Naive thymus-derived CD4-positive, alpha-beta T cell (primary cell): ENCODE data around the gene ARL5A. TPM values are rescaled to one million over a fixed set of nuclear protein-coding genes. Genes with fewer than 3 reads are reported as not detected.

Source experiments
- ATAC-seq: fragments of 150-1000 bp; cut with Tn5 transposase; 2 replicates; pipeline ENCODE4 v1.10.0; 2021; ENCODE audit warnings: mild to moderate bottlenecking, moderate library complexity
- CTCF ChIA-PET: fragments of 350-600 bp; sonication (Branson Sonifier 250); formaldehyde crosslinking; loops from one replicate; lab custom pipeline; 2021; ENCODE audit warnings: antibody characterized with exemption; lab: Charles Lee
- POLR2A ChIA-PET: fragments of 350-600 bp; sonication (Branson Sonifier 250); formaldehyde crosslinking; loops from one replicate; lab custom pipeline; 2021; ENCODE audit warnings: antibody characterized with exemption, inconsistent platforms; lab: Charles Lee
- DNase-seq, 9 donors: peaks; one replicate each; pipeline versions ENCODE4 v3.0.0 to v3.0.0-alpha.2; 2020 to 2022; ENCODE audit warnings: mixed read lengths in 1 of 9
- H3K27ac ChIP-seq: one replicate; pipeline ENCODE4 v1.7.0; 2013; ENCODE audit warnings: mild to moderate bottlenecking, low read depth, low read length, moderate library complexity
- H3K27me3 ChIP-seq, 2 donors: one replicate each; pipeline ENCODE4 v1.7.0; 2013; ENCODE audit warnings: low read length in 2 of 2, mild to moderate bottlenecking in 2 of 2, moderate library complexity in 2 of 2; ENCODE audit not compliant: control insufficient read depth in 2 of 2, insufficient read depth in 2 of 2
- H3K36me3 ChIP-seq, 3 experiments: 1 replicate in 2 of 3; 2 replicates in 1 of 3; pipeline ENCODE4 v1.7.0; 2013; ENCODE audit warnings: low read length in 3 of 3, mild to moderate bottlenecking in 3 of 3, moderate library complexity in 1 of 3; ENCODE audit not compliant: insufficient read depth in 3 of 3, control insufficient read depth in 2 of 3
- H3K4me1 ChIP-seq, 2 donors: one replicate each; pipeline ENCODE4 v1.7.0; 2013; ENCODE audit warnings: low read length in 2 of 2, mild to moderate bottlenecking in 2 of 2, moderate library complexity in 1 of 2; ENCODE audit not compliant: control insufficient read depth in 2 of 2, insufficient read depth in 2 of 2
- H3K4me3 ChIP-seq: 2 replicates; pipeline ENCODE4 v1.7.0; 2013; ENCODE audit warnings: mild to moderate bottlenecking, low read length
- H3K9me3 ChIP-seq, 3 experiments: 1 replicate in 2 of 3; 2 replicates in 1 of 3; pipeline ENCODE4 v1.7.0; 2013; ENCODE audit warnings: low read length in 3 of 3; ENCODE audit not compliant: control insufficient read depth in 2 of 3
- H3K27ac Mint-ChIP-seq, 9 donors: one replicate each; pipeline ENCODE4 v1.8.0; 2020 to 2022; ENCODE audit warnings: mixed read lengths in 9 of 9, mild to moderate bottlenecking in 8 of 9, moderate library complexity in 5 of 9, inconsistent platforms in 2 of 9
- H3K27me3 Mint-ChIP-seq, 5 donors: one replicate each; pipeline ENCODE4 v1.8.0; 2021 to 2022; ENCODE audit warnings: mixed read lengths in 5 of 5, mild to moderate bottlenecking in 1 of 5
- H3K36me3 Mint-ChIP-seq, 5 donors: one replicate each; pipeline ENCODE4 v1.8.0; 2020 to 2022; ENCODE audit warnings: mixed read lengths in 5 of 5, mild to moderate bottlenecking in 3 of 5, inconsistent platforms in 1 of 5
- H3K4me1 Mint-ChIP-seq, 7 donors: one replicate each; pipeline ENCODE4 v1.8.0; 2020 to 2022; ENCODE audit warnings: mixed read lengths in 7 of 7, mild to moderate bottlenecking in 3 of 7, inconsistent platforms in 1 of 7
- H3K4me3 Mint-ChIP-seq, 10 donors: one replicate each; pipeline ENCODE4 v1.8.0; 2020 to 2022; ENCODE audit warnings: mild to moderate bottlenecking in 10 of 10, mixed read lengths in 10 of 10, moderate library complexity in 6 of 10, inconsistent platforms in 2 of 10
- H3K9me3 Mint-ChIP-seq, 11 donors: one replicate each; pipeline ENCODE4 v1.8.0; 2020 to 2022; ENCODE audit warnings: mixed read lengths in 11 of 11, mild to moderate bottlenecking in 4 of 11, inconsistent platforms in 1 of 11, moderate library complexity in 1 of 11
- intact Hi-C, 2 donors: fragments of 100-400 bp; cut with micrococcal nuclease; formaldehyde crosslinking; loops; one replicate each; pipeline ENCODE4 v1.15.1; 2023
- polyA plus RNA-seq, 2 donors: library from polyadenylated mRNA; unstranded; fragments of 300-500 nt; fragmentation: Illumina TruSeq; gene quantifications; one replicate each; pipeline ENCODE4 v1.2.3, GENCODE V29; 2021
- total RNA-seq, 6 experiments: library from RNA in 5 of 6; stranded (reverse) in 5 of 6; gene quantifications; 1 replicate in 5 of 6; 2 replicates in 1 of 6; pipeline ENCODE4 v1.2.3 and lab custom pipeline; 2021 to 2026

The ARL5A gene
- total and polyA plus RNA-seq, 7 experiments from 2014 or later = 25.8 to 68.3 (median 35.6) TPM

DNA sequence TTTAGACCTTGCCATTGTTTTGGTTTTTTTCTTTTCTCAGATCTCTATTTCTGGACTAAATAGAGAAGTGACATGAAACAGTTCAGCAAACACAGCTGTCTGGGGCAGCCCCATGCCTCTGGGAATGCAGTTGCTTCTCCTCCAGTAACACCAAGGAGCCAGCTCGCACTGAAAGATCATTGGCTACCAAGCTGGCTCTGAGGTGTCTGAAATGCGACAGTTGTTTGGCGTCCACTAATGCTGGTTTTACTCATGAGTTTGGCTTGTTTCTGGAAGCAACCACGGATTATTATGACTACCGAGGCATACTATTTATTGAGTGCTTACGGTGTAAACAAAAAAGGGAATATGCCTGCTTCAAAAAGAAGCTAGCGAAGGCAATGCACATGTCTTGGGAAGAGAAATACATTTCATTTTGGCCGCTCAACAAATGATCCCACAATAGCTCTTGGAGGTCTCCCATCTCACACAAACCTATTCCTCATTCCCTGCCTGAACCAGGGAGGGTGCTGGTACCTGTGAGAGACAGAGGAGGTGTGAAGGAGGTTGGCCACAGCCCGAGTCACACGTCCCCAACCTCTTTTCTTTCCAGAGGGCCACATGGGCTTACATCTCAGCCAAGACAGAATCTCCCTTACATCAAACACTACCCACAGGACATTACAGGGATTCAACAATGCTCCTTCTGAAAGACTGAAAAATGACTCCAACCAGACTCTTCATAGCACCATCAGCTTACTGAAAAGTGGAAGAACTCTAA, 56.4 kb downstream of the ARL5A start:
- peaks cover 0 to 6% (median 0%) of the 10 kb centered on the region in 7 donors for H3K4me1 Mint-ChIP-seq
- no peaks in the 10 kb centered on the region for H3K36me3 ChIP-seq
- peaks cover 0 to 33% (median 12%) of the 10 kb centered on the region in 5 donors for H3K36me3 Mint-ChIP-seq
- POLR2A ChIA-PET = no interaction called here
- H3K27me3 Mint-ChIP-seq = no peaks in the 10 kb centered on the region
- peaks cover 0 to 10% (median 2%) of the 10 kb centered on the region in 11 donors for H3K9me3 Mint-ChIP-seq
- H3K4me3 ChIP-seq = no peak overlapping the region
- intact Hi-C loops = no loop called here
- no peaks in the 10 kb centered on the region for H3K4me1 ChIP-seq
- CTCF ChIA-PET = interaction anchor here (0.6 kb wide), 1 partner anchor 39 kb away, joined by 8 read pairs; no protein-coding TSS in a partner anchor
- ATAC-seq (peak; percentile 67), DNase-seq (no peak)
- H3K27ac ChIP-seq = no peak overlapping the region
- H3K27me3 ChIP-seq = no peaks in the 10 kb centered on the region
- H3K4me3 Mint-ChIP-seq = no peak overlapping the region
- no peaks in the 10 kb centered on the region for H3K9me3 ChIP-seq
- H3K27ac Mint-ChIP-seq = peak overlapping the region in 1 of 9 donors; percentile 72

DNA sequence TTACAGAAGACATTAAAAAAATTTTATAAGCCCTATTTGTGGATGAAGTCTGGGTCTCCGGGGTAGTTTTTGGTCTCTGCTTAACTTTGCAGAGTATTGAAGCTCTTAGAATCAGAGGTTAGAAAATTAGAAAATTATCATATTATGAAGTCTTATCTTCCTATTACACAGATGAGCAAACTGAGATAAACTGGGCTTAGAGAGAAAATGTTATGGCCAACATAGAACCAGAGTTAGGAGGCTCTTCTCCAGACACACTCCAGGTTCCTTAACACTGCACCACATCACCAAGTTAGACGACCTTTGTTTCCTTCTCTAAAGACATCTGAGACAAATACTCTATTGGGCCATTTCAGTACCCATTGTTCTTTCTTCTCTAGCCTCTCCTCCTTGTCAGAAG, 57.2 kb downstream of the ARL5A start:
- Mint-ChIP-seq H3K9me3 (peaks cover 0 to 10% (median 2%) of the 10 kb centered on the region in 11 donors), H3K27ac (no peak overlapping the region), H3K36me3 (peaks cover 0 to 25% (median 8%) of the 10 kb centered on the region in 5 donors), H3K4me3 (no peak overlapping the region), H3K27me3 (no peaks in the 10 kb centered on the region), H3K4me1 (peaks cover 2 to 14% (median 6%) of the 10 kb centered on the region in 7 donors)
- DNase-seq (no peak), ATAC-seq (no peak)
- ChIA-PET CTCF (no interaction called here), POLR2A (no interaction called here)
- no peaks in the 10 kb centered on the region for H3K36me3 ChIP-seq
- no peaks in the 10 kb centered on the region for H3K27me3 ChIP-seq
- no peak overlapping the region for H3K4me3 ChIP-seq
- no peaks in the 10 kb centered on the region for H3K9me3 ChIP-seq
- intact Hi-C loops = no loop called here
- no peaks in the 10 kb centered on the region for H3K4me1 ChIP-seq
- no peak overlapping the region for H3K27ac ChIP-seq

DNA sequence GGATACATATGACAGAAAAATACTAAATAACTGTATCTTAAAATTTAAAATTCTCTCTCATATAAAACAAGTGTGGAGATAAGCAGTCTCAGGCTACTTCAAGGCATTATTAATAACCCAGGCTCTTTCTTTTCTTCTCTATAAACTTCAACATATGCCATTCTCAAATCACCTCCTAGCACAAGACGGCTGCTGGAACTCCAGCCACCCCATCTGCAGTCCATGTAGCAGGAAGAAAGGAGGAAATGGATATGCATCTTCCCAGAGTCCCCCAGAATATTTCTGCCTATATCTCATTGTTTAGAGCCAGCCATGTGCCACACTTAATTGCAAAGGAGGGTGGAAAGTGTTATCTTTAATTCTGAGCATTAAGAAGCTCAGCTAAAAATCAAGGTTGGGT, 58.6 kb downstream of the ARL5A start:
- peaks cover 2 to 24% (median 8%) of the 10 kb centered on the region in 7 donors for H3K4me1 Mint-ChIP-seq
- intact Hi-C loops = no loop called here
- ChIA-PET CTCF (interaction anchor here (1.0 kb wide), 1 partner anchor 32 kb away, joined by 3 read pairs; no protein-coding TSS in a partner anchor), POLR2A (no interaction called here)
- peaks cover 0 to 10% (median 2%) of the 10 kb centered on the region in 11 donors for H3K9me3 Mint-ChIP-seq
- DNase-seq = no peak
- Histone ChIP-seq H3K27ac (no peak overlapping the region), H3K36me3 (no peaks in the 10 kb centered on the region), H3K4me1 (no peaks in the 10 kb centered on the region), H3K27me3 (no peaks in the 10 kb centered on the region), H3K9me3 (no peaks in the 10 kb centered on the region), H3K4me3 (no peak overlapping the region)
- no peaks in the 10 kb centered on the region for H3K27me3 Mint-ChIP-seq
- peaks cover 0 to 21% (median 11%) of the 10 kb centered on the region in 5 donors for H3K36me3 Mint-ChIP-seq
- H3K27ac Mint-ChIP-seq = no peak overlapping the region
- no peak overlapping the region for H3K4me3 Mint-ChIP-seq
- no peak for ATAC-seq

DNA sequence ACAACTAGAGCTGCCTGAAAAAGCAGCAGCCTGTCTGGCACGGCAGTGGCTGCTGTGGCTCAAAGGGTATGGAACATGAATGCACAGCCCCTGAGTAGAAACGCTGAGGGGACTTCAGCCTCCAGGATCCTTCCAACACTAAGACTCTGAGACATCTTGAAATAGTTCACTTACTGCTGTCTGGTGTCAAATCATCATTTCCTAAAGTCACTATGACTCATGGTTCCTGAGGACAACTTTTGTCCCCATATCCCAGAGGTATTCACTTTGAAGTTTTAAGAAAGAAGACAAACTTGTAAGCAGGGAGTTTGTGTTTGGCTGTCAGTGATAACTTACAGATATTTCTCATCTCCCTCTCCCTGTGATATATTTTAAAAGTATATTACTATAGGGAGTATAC, 60.7 kb downstream of the ARL5A start:
- POLR2A ChIA-PET = no interaction called here
- Mint-ChIP-seq H3K4me1 (peaks cover 2 to 28% (median 8%) of the 10 kb centered on the region in 7 donors), H3K27me3 (no peaks in the 10 kb centered on the region), H3K36me3 (peaks cover 0 to 21% (median 11%) of the 10 kb centered on the region in 5 donors), H3K27ac (no peak overlapping the region), H3K4me3 (no peak overlapping the region), H3K9me3 (peaks cover 0 to 10% (median 2%) of the 10 kb centered on the region in 11 donors)
- no peaks in the 10 kb centered on the region for H3K36me3 ChIP-seq
- H3K4me1 ChIP-seq = no peaks in the 10 kb centered on the region
- intact Hi-C loops = no loop called here
- no peaks in the 10 kb centered on the region for H3K9me3 ChIP-seq
- H3K27me3 ChIP-seq = no peaks in the 10 kb centered on the region
- CTCF ChIA-PET = no interaction called here
- H3K27ac ChIP-seq = no peak overlapping the region
- DNase-seq = no peak
- H3K4me3 ChIP-seq = no peak overlapping the region
- no peak for ATAC-seq

DNA sequence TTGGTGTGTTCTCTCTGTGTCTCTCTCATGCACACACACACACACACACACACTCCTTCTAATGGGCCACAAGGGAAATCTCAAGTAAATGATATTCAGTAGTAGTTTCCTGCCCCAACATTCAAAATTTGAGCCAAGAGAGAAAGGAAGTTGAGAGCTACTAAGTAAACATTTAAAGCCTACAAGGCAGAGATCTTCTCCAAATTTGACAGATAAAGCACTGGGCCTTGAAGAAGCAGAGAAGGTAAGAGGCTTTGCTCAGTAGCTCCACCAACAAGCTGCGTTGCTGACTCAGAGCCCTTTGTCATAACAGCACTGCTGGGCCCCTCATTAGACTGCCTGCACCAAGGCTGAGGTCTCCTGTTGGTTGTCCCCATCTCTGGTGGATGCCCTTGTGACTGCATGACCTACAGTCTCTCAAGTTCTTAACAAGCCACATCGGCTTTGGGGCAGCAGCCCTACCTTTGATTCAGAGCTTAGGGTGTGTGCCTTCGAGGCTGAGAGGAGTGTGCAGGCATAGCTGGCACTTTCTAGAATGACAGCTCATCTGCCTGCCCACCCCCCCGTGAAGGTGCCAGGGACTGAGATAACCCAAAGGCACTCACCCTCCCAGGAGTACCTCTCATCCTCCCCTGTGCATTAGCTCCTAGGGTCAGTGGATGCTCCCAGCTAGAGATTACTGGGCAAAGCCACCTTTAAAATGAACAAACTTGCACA, 61.6 kb downstream of the ARL5A start:
- Mint-ChIP-seq H3K4me3 (no peak overlapping the region), H3K27ac (peak overlapping the region in 3 of 9 donors; percentile 11 to 45 (median 15)), H3K9me3 (peaks cover 0 to 10% (median 2%) of the 10 kb centered on the region in 11 donors), H3K36me3 (peaks cover 0 to 25% (median 9%) of the 10 kb centered on the region in 5 donors), H3K4me1 (peaks cover 2 to 28% (median 8%) of the 10 kb centered on the region in 7 donors), H3K27me3 (no peaks in the 10 kb centered on the region)
- no peak overlapping the region for H3K27ac ChIP-seq
- H3K4me1 ChIP-seq = no peaks in the 10 kb centered on the region
- no peaks in the 10 kb centered on the region for H3K27me3 ChIP-seq
- no peaks in the 10 kb centered on the region for H3K9me3 ChIP-seq
- ChIA-PET POLR2A (no interaction called here), CTCF (no interaction called here)
- DNase-seq = no peak
- H3K36me3 ChIP-seq = no peaks in the 10 kb centered on the region
- H3K4me3 ChIP-seq = no peak overlapping the region
- peak; percentile 31 for ATAC-seq
- intact Hi-C loops = no loop called here

DNA sequence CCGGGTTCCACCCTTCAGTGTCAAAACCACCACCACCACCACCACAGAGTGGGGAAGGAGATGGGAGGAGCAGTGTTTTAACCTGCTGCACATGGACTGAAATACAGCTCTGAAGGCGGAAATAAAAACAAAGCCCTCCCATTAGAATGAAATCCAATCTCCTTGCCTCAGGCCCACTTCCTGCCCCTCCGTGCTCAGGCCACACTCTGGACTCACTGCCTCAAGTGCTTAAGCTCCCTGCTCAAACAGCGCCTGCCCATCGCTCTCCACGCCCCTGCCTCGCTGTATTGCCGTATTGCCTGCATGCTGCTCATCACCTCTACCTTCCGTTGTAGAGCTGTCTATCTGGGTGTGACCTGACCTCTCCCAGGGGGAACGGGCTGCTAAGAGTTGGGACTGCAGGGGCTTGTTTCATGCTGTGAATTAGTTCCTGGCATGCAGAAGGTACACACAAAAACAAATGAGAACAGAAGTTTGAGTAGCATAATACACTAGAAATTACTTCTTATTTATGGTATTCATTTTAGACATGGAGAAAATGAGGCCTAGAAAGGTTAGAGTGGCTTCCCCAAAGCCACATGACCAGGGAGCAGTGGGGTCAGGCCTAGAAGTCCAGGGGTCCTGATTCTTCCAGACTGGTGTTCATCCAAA, 62.3 kb downstream of the ARL5A start:
- Histone ChIP-seq H3K27me3 (no peaks in the 10 kb centered on the region), H3K4me3 (no peak overlapping the region), H3K36me3 (no peaks in the 10 kb centered on the region), H3K9me3 (no peaks in the 10 kb centered on the region), H3K27ac (no peak overlapping the region), H3K4me1 (no peaks in the 10 kb centered on the region)
- H3K4me1 Mint-ChIP-seq = peaks cover 2 to 28% (median 8%) of the 10 kb centered on the region in 7 donors
- intact Hi-C loops = no loop called here
- H3K9me3 Mint-ChIP-seq = peaks cover 0 to 10% (median 2%) of the 10 kb centered on the region in 11 donors
- peaks cover 0 to 22% (median 5%) of the 10 kb centered on the region in 5 donors for H3K36me3 Mint-ChIP-seq
- ATAC-seq (no peak), DNase-seq (no peak)
- no peaks in the 10 kb centered on the region for H3K27me3 Mint-ChIP-seq
- peak overlapping the region in 5 of 9 donors; percentile 9 to 67 (median 33) for H3K27ac Mint-ChIP-seq
- no peak overlapping the region for H3K4me3 Mint-ChIP-seq
- ChIA-PET CTCF (no interaction called here), POLR2A (no interaction called here)
